GM12872 (cell line): Measurements from ENCODE around the gene CACNA1A.

ENCODE experiments used
- TF ChIP-seq, protein P1 (sequence below): IDR thresholded peaks from 3 replicates; pipeline ENCODE4 v1.5.1; 2011; ENCODE audit warnings: low read depth, mild to moderate bottlenecking, low read length, moderate library complexity; ENCODE audit not compliant: insufficient read depth

Gene CACNA1A

DNA sequence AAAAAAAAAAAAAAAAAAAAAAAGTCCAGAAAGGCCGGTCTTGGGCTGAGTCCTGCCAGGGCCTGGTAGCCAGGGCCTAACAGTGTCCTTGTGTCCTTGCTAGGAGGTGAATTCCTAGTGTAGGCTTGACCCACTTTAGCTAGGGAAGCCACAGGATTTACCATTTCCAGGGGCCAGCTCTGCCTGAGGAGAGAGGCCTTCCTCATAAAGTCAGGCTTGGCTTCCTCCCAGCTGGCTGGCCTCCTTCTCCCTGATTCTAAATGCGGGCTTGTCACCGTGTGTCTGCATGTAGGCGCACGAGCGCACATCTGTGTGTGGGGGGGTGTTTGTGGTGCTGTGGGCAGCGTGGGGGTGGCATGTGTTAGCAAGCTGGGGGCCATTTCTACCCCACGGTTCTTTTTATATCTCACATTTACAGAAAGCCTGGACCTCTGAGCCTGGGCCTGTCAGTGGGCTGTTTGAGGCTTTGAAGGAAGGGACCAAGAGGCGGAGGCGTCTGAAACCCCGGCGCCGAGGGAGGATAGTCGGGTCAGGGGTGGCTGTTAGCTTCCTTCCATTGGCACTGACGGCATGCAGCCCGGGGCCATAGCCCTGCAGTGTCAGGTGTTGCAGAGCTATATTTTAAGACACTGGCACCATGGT is 324.4 kb downstream of the CACNA1A start:
- TF ChIP-seq, protein P1, sequence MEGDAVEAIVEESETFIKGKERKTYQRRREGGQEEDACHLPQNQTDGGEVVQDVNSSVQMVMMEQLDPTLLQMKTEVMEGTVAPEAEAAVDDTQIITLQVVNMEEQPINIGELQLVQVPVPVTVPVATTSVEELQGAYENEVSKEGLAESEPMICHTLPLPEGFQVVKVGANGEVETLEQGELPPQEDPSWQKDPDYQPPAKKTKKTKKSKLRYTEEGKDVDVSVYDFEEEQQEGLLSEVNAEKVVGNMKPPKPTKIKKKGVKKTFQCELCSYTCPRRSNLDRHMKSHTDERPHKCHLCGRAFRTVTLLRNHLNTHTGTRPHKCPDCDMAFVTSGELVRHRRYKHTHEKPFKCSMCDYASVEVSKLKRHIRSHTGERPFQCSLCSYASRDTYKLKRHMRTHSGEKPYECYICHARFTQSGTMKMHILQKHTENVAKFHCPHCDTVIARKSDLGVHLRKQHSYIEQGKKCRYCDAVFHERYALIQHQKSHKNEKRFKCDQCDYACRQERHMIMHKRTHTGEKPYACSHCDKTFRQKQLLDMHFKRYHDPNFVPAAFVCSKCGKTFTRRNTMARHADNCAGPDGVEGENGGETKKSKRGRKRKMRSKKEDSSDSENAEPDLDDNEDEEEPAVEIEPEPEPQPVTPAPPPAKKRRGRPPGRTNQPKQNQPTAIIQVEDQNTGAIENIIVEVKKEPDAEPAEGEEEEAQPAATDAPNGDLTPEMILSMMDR, result no peak

DNA sequence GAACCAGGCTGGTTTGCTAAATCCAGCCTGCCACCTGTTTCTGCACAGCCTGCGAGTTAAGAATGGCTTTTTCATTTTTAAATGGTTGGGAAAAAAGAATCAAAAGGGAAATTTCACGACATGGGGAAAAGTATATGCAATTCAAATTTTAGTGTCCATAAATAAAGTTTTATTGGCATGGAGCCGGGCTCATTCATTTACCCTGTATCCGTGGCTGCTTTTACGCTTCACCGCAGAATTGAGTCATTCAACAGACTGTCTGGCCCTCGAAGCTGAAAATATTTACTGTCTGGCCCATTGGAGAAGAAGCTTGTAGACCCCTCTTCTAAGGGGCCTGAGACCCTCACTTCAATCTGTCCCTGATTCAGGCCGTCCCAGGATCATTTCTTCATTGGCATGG is 329.9 kb downstream of the CACNA1A start:
- TF ChIP-seq, protein P1, result no peak

DNA sequence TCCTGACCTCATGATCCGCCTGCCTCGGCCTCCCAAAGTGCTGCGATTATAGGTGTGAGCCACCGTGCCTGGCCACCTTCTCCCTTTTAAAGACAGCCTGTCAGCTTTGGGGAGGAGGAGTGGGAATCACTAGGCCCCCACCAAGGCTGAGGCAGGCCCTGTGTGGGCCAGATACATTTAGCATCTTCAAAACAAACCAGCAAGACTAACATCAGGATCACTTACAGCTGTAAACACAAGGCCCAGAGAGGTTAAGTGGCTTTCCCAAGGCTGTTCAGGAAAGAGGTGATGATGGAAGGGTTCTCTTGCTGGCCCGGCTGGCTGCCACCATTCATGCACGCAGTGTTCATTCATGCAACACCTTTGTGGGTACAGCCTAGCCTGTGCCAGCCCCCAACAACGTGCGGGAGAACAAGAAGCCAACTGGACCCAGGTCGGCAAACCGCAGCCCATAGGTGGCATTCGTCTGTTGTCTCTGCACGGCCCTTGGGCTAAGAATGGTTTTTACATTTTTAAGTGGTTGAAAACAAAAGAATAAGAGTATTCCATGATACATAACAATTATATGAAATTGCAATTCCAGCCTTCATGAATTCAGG is 333.0 kb downstream of the CACNA1A start:
- TF ChIP-seq, protein P1, result no peak

DNA sequence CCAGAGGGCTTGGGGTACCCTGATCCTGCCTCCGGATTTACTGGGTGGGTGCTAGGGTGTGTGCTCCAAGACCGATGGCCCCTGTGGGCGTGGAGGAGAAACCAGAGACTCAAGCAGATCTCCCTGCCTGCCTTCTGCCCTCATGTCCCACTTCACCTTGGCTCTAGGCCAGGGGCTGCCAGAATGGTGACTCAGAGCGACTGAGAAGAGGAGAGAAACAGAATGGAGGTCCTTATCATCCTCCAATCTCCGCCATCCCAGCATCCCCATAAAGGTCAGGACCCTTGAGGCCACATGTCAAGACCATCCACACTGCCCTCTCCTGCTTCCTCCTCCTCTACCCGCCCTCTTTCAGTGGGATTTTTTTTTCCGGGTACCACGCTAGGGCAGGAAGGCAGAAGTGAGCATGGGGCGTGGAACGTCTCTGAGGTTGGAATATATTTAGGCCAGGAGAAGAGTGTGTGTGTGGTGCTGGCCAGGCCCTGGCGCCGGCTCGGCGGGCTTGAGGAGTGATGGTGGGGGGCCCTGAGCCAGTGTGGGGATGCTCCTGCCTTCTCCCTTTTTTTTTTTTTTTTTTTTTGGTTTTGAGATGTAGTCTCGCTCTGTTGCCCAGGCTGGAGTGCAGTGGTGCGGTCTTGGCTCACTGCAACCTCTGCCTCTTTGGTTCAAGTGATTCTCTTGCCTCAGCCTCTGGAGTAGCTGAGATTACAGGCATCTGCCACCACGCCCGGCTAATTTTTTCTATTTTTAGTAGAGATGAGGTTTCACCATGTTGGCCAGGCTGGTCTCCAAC is 333.7 kb downstream of the CACNA1A start:
- TF ChIP-seq, protein P1, result no peak

DNA sequence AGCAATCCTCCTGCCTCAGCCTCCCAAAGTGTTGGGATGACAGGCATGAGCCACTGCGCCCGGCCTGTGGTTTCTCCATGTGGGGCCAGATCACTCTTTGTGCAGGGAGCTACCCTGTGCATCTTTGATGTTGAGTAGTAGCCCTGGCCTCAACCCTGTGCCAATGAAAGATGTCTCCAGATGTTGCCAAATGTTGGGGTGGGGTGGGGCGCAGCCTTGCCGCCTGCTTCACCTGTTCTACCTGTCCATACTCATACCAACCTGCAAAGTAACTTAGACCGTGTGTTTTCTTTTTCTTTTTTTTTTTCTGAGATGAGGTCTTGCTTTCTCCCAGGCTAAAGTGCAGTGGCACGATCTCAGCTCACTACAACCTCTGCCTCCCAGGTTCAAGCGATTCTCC is 335.1 kb downstream of the CACNA1A start:
- TF ChIP-seq, protein P1, result no peak

DNA sequence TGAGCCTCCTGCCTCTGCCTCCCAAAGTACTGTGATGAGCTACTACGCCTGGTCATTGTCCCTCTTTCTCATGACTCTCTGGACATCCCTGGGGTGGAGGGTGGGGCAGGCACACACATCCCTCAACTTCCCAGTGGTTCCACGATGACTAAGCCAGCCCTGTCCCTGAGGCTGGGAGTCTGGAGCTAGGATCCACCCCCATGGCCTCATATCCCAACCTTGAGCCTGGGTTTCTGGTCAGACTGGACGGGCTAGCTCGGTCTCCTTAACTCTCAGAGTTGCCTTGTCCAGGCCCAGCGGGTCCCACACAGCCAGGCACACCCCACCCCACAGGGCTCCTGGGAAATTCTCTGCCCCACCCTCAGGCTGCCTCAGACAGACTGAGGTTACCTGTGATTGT is 336.5 kb downstream of the CACNA1A start:
- TF ChIP-seq, protein P1, result no peak

DNA sequence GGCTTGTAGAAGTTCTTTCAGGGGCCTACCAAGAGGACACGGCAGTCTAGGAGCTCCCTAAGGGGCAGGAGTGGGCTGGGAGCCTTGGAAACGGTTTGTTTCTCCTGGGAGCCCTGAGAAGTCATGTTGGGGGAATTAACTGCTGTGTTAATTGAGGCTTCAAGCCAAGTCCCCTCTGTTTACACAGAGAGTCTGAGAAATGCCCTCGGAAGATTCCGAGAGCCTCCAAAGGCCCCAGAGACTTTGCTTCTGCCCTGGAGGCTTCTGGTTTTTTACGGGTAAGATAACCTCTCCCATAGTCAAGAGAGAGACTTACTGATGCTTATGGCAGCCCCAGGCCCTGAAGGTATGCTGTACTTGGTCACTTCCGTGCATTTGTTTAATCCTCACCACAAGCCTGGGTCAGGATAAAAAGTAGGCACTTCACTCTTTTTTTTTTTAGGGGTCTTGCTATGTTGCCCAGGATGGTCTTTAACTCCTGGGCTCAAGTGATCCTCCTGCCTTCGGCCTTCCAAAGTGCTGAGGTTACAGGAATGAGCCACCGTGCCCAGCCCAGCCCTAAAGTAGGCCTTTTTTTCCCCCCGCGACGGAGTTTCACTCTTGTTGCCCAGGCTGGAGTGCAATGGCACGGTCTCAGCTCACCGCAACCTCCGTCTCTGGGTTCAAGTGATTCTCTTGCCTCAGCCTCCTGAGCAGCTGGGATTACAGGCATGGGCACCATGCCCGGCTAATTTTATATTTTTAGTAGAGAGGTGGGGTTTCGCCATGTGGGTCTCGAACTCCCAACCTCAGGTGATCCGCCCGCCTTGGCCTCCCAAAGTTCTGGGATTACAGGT is 340.9 kb downstream of the CACNA1A start:
- TF ChIP-seq, protein P1, result no peak
